ENCODE measurements around the gene ZNF76. TPM values are rescaled to one million over a fixed set of nuclear protein-coding genes. Genes with fewer than 3 reads are reported as not detected.

The ZNF76 gene
- total and polyA plus RNA-seq, 2 of the 13 experiments (the other 11 are each of a cell fraction or from before 2014, with no cell fraction given): 13.2 to 26.4 TPM

DNA sequence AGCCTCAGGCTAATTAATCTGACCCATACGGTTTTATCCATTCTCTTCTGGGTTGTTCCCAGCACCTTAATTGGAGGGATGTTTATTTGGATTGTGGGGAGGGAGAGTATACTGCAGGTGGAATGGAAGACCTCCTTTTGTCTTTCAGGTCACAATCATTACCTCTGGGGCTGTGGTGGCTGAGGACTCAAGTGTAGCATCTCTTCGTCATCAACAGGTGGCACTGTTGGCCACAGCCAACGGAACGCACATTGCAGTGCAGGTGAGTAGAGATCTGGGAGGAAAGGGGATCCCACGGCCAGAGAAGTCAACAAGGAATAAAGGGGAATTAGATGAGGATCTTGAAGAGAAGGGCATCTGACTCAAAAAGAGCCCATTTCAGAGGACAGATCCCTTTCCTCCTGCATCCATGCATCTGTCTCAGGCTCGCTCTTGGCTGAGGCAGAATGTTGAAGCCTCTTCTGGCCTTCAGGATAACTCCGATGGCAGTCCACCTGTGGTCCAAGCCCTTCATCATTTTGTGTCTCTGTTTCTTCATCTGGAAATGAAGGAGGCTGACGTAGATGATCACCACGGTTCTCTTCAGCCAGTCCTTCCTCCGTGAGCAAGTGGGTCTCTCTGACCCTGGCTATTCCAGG lies 34.9 kb downstream of the ZNF76 start (continued):
- TF ChIP-seq, protein P1, sequence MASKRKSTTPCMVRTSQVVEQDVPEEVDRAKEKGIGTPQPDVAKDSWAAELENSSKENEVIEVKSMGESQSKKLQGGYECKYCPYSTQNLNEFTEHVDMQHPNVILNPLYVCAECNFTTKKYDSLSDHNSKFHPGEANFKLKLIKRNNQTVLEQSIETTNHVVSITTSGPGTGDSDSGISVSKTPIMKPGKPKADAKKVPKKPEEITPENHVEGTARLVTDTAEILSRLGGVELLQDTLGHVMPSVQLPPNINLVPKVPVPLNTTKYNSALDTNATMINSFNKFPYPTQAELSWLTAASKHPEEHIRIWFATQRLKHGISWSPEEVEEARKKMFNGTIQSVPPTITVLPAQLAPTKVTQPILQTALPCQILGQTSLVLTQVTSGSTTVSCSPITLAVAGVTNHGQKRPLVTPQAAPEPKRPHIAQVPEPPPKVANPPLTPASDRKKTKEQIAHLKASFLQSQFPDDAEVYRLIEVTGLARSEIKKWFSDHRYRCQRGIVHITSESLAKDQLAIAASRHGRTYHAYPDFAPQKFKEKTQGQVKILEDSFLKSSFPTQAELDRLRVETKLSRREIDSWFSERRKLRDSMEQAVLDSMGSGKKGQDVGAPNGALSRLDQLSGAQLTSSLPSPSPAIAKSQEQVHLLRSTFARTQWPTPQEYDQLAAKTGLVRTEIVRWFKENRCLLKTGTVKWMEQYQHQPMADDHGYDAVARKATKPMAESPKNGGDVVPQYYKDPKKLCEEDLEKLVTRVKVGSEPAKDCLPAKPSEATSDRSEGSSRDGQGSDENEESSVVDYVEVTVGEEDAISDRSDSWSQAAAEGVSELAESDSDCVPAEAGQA (IDR thresholded peaks at IDR 0.05; ENCODE audit: low read depth): no peak
- TF ChIP-seq, protein P1 (CRISPR knock-in tag; IDR thresholded peaks at IDR 0.05; ENCODE audit: borderline replicate concordance): no peak
- TF ChIP-seq HNF4G (IDR thresholded peaks at IDR 0.05; ENCODE audit: borderline replicate concordance, low read depth, low read length) (no peak), HNF4G (CRISPR knock-in tag; IDR thresholded peaks at IDR 0.05; ENCODE audit: borderline replicate concordance, low read depth) (no peak), ZSCAN31 (CRISPR knock-in tag; IDR thresholded peaks at IDR 0.05; ENCODE audit: low read depth) (no peak), ZNF839 (CRISPR knock-in tag; IDR thresholded peaks at IDR 0.05; ENCODE audit: borderline replicate concordance) (no peak), ZFP62 (CRISPR knock-in tag; IDR thresholded peaks at IDR 0.05) (no peak), ZFAT (CRISPR knock-in tag; conservative IDR thresholded peaks at IDR 0.05) (no peak), NFYB (CRISPR knock-in tag; IDR thresholded peaks at IDR 0.05) (0 out of 2 replicates have a peak, but pooled peaks have one; percentile 18), ZNF33B (CRISPR knock-in tag; IDR thresholded peaks at IDR 0.05) (no peak), ZNF530 (CRISPR knock-in tag; IDR thresholded peaks at IDR 0.05; ENCODE audit: low read depth) (no peak), PHF21A (CRISPR knock-in tag; IDR thresholded peaks at IDR 0.05) (no peak)
- TF ChIP-seq, protein P2, sequence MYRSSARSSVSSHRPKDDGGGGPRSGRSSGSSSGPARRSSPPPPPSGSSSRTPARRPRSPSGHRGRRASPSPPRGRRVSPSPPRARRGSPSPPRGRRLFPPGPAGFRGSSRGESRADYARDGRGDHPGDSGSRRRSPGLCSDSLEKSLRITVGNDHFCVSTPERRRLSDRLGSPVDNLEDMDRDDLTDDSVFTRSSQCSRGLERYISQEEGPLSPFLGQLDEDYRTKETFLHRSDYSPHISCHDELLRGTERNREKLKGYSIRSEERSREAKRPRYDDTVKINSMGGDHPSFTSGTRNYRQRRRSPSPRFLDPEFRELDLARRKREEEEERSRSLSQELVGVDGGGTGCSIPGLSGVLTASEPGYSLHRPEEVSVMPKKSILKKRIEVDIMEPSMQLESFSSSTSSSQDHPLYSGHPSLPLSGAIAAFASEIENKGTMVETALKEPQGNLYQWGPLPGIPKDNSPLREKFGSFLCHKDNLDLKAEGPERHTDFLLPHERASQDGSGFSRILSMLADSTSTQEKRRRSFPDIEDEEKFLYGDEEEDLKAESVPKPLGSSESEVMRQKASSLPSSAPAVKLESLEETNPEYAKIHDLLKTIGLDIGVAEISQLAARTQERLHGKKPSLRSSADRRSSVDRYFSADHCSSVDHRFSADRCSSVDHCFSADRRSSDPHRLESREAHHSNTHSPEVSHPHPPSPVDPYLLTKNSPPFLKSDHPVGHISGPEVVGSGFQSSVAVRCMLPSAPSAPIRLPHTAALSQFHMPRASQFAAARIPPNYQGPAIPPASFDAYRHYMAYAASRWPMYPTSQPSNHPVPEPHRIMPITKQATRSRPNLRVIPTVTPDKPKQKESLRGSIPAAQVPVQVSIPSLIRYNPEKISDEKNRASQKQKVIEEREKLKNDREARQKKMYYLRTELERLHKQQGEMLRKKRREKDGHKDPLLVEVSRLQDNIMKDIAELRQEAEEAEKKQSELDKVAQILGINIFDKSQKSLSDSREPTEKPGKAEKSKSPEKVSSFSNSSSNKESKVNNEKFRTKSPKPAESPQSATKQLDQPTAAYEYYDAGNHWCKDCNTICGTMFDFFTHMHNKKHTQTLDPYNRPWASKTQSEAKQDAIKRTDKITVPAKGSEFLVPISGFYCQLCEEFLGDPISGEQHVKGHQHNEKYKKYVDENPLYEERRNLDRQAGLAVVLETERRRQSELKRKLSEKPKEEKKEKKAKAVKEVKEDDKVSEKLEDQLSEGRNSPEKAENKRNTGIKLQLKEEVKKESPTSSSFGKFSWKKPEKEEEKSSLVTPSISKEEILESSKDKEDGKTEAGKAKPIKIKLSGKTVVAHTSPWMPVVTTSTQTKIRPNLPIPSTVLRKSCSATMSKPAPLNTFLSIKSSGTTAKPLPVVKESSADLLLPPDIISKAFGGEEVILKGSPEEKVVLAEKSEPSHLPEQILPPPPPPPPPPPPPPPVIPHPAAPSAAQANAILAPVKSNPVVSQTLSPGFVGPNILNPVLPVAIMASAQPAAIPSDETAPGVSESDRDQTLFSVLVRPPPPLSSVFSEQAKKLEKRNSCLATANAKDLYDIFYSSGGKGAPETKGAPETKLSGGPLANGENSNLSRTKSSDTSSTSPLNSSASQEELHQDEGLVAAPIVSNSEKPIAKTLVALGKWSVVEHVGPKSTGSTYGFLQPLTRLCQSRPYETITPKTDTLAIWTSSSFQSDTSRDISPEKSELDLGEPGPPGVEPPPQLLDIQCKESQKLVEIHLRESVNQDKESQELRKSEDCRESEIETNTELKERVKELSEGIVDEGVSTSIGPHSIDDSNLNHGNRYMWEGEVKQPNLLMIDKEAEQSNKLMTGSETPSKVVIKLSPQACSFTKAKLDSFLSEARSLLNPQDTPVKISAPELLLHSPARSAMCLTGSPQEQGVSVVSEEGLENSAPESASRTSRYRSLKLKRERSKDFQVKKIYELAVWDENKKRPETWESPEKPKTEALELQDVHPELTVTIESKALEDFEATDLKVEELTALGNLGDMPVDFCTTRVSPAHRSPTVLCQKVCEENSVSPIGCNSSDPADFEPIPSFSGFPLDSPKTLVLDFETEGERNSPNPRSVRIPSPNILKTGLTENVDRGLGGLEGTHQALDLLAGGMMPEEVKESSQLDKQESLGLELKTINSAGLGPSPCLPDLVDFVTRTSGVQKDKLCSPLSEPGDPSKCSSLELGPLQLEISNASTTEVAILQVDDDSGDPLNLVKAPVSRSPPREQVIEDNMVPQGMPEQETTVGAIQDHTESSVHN (CRISPR knock-in tag; IDR thresholded peaks at IDR 0.05): no peak
- TF ChIP-seq, protein P3, sequence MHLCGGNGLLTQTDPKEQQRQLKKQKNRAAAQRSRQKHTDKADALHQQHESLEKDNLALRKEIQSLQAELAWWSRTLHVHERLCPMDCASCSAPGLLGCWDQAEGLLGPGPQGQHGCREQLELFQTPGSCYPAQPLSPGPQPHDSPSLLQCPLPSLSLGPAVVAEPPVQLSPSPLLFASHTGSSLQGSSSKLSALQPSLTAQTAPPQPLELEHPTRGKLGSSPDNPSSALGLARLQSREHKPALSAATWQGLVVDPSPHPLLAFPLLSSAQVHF (CRISPR knock-in tag; IDR thresholded peaks at IDR 0.05): no peak
